ENCODE results near the gene PHTF2. TPM values are rescaled to one million over a fixed set of nuclear protein-coding genes. Genes with fewer than 3 reads are reported as not detected.

Gene PHTF2
- polyA plus RNA-seq, 1 donor (not counting 4 experiments of a cell fraction or from before 2014, with no cell fraction given), result 24.1 TPM

GRCh38 chr7:77794000-77794399 lies 4.6 kb upstream of the PHTF2 start:
- Histone ChIP-seq H3K36me3 (ENCODE audit: control insufficient read depth in 2 of 2, extremely low read depth in 1 of 2, insufficient read depth in 2 of 2, low read length in 2 of 2) (peaks cover 2 to 4% of the 10 kb centered on the region in 2 experiments), H3K9ac (ENCODE audit: control insufficient read depth, extremely low read depth, insufficient read depth, low read length) (no peak overlapping the region), H3K4me3 (ENCODE audit: control insufficient read depth in 2 of 3, extremely low read depth in 1 of 3, insufficient read depth in 2 of 3, low read depth in 1 of 3, low read length in 3 of 3) (no peak overlapping the region), H3K4me2 (ENCODE audit: control insufficient read depth, extremely low read depth, insufficient read depth, low read depth, low read length) (no peak overlapping the region), H4K20me1 (ENCODE audit: control insufficient read depth, extremely low read depth, insufficient read depth, low read length) (peaks cover 2% of the 10 kb centered on the region), H3K27ac (ENCODE audit: control insufficient read depth, insufficient read depth, low read length) (no peak overlapping the region), H3K4me1 (ENCODE audit: control insufficient read depth, extremely low read depth, insufficient read depth, low read length) (peaks cover 7% of the 10 kb centered on the region), H3K79me2 (ENCODE audit: control insufficient read depth, insufficient read depth, low read length) (peaks cover 46% of the 10 kb centered on the region), H3K9me1 (ENCODE audit: control insufficient read depth, extremely low read depth, insufficient read depth, low read length) (no peaks in the 10 kb centered on the region), H3K27me3 (ENCODE audit: control insufficient read depth, extremely low read depth, insufficient read depth, low read length) (no peaks in the 10 kb centered on the region), H3K9me3 (ENCODE audit: control insufficient read depth, low read depth, low read length) (no peaks in the 10 kb centered on the region), H2AFZ (ENCODE audit: control insufficient read depth, low read length) (no peak overlapping the region)
- TF ChIP-seq EZH2 (IDR thresholded peaks at IDR 0.05; ENCODE audit: low read length), result no peak
- no peak for TF ChIP-seq CTCF (optimal IDR thresholded peaks at IDR 0.05 in 1 of 3, IDR thresholded peaks at IDR 0.05 in 1 of 3, conservative IDR thresholded peaks at IDR 0.05 in 1 of 3; ENCODE audit: extremely low read depth in 1 of 3, insufficient read depth in 2 of 3, low read length in 3 of 3)
- dilution Hi-C loops (cut with MboI; ENCODE audit: extremely low pct_ligation_motif_present, low sequenced_read_pairs), result no loop called here
- DNase-seq (ENCODE audit: low read depth, low spot score) (no peak), FAIRE-seq (no peak)

GRCh38 chr7:77796109-77796508 lies 2.5 kb upstream of the PHTF2 start:
- Histone ChIP-seq H3K79me2 (ENCODE audit: control insufficient read depth, insufficient read depth, low read length) (peaks cover 59% of the 10 kb centered on the region), H3K4me3 (ENCODE audit: control insufficient read depth in 2 of 3, extremely low read depth in 1 of 3, insufficient read depth in 2 of 3, low read depth in 1 of 3, low read length in 3 of 3) (peak overlapping the region in 1 of 3 experiments; percentile 77), H2AFZ (ENCODE audit: control insufficient read depth, low read length) (no peak overlapping the region), H3K4me2 (ENCODE audit: control insufficient read depth, extremely low read depth, insufficient read depth, low read depth, low read length) (peak overlapping the region; percentile 98), H3K9me3 (ENCODE audit: control insufficient read depth, low read depth, low read length) (no peaks in the 10 kb centered on the region), H4K20me1 (ENCODE audit: control insufficient read depth, extremely low read depth, insufficient read depth, low read length) (peaks cover 2% of the 10 kb centered on the region), H3K36me3 (ENCODE audit: control insufficient read depth in 2 of 2, extremely low read depth in 1 of 2, insufficient read depth in 2 of 2, low read length in 2 of 2) (peaks cover 2 to 4% of the 10 kb centered on the region in 2 experiments), H3K4me1 (ENCODE audit: control insufficient read depth, extremely low read depth, insufficient read depth, low read length) (peaks cover 17% of the 10 kb centered on the region), H3K27ac (ENCODE audit: control insufficient read depth, insufficient read depth, low read length) (no peak overlapping the region), H3K9me1 (ENCODE audit: control insufficient read depth, extremely low read depth, insufficient read depth, low read length) (no peaks in the 10 kb centered on the region), H3K27me3 (ENCODE audit: control insufficient read depth, extremely low read depth, insufficient read depth, low read length) (no peaks in the 10 kb centered on the region), H3K9ac (ENCODE audit: control insufficient read depth, extremely low read depth, insufficient read depth, low read length) (no peak overlapping the region)
- TF ChIP-seq CTCF (optimal IDR thresholded peaks at IDR 0.05 in 1 of 3, IDR thresholded peaks at IDR 0.05 in 1 of 3, conservative IDR thresholded peaks at IDR 0.05 in 1 of 3; ENCODE audit: extremely low read depth in 1 of 3, insufficient read depth in 2 of 3, low read length in 3 of 3), result no peak
- dilution Hi-C loops (cut with MboI; ENCODE audit: extremely low pct_ligation_motif_present, low sequenced_read_pairs), result no loop called here
- DNase-seq (ENCODE audit: low read depth, low spot score), result no peak
- FAIRE-seq, result no peak
